HG03095 (cell line): Measurements from ENCODE around the gene CARS1.

Experiments used
- ATAC-seq: cut with Tn5 transposase; IDR thresholded peaks from one replicate; pipeline ENCODE4 v1.9.1; 2021; ENCODE audit warnings: moderate library complexity; ENCODE audit not compliant: unreplicated experiment

CARS1 gene

DNA sequence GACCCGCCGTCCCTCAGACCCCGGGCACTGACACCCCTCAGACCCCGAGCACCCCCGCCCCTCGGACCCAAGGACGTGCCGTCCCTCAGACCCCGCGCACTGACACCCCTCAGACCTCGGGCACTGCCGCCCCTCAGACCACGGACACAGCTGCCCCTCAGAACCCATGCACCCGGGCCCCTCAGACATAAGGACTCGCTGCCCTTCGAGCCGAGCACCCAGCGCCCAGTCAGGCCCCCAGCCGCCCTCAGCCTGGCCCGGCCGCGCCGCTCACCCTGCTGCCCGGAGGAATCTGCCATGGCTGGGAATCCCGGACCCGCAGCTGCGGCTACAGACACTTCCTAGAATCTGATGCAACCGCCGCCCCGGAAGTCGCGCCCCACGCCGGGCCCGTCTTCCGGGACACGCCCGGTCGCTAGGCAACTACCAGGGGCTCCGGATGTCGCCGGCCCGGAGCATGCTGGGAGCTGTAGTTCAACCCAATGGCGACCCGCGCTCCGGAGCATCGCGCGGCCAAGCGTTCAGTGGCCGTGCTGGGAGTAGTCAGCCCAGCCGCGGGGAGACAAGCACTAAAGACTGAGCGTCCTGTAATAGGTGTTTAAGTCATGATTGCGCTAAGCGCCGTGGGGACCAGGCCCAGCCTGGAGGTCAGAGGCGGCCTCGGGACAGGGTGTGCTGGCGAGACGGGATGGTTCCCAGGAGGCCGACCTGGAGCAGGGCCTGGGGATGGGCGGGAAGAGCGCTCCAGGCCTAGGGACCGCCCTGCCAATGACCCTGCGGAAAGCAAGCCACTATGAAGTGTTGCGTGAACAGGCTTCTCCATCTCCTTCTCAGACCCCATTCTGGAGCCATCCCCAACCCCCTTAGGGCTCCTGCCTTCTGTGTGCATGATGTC lies at the start of gene CARS1:
CARS1 (minus strand) TSS at position 355 of the 895 bp plus-strand sequence; CDS start at position 299, 56 bp downstream.
- peak; percentile 96 for ATAC-seq

DNA sequence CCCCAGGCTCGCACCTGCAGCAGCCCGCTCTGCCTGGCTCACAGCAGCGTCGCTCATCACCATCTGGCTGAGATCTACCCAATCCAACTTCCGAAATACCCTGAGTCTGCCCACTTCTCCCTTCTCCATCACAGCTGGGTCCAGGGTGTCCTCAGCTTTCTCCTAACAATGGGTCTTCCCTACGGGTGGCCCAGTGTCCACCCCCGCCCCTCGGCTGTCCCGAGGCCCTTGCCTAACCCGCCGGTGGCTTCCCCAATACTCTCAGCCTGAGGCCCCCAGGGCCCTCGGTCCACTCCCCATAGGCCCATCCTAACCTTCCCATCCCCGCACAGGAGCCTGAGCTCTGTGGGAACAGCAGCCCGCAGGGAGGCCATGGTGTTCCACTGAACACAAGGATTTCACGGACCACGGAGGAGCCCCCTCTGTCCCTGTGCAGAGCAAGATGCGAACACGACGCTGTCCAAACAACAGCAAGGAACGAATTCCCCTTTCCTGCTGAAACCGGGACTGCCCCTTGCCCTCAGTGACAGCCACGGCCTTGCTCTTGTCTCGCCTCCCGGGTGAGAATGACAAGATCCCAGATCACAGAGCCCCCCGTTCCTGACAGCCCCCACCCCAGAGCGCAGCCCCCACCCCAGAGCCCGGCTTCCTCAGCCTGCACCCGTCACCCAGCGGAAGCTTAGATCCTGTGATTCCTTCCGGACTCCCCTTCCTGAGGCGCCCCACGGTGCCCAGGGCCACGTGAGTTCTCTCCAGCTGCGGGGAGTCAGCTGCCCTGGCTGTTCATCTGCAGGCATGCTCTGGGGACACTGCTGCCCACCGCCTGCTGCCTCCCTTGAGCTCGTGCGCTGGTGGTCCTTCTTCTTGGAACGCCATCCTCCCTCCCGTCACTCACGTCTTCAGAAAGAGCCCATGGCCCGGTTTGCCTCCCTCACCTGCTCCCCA lies 48.8 kb upstream of the CARS1 start:
- no peak for ATAC-seq

DNA sequence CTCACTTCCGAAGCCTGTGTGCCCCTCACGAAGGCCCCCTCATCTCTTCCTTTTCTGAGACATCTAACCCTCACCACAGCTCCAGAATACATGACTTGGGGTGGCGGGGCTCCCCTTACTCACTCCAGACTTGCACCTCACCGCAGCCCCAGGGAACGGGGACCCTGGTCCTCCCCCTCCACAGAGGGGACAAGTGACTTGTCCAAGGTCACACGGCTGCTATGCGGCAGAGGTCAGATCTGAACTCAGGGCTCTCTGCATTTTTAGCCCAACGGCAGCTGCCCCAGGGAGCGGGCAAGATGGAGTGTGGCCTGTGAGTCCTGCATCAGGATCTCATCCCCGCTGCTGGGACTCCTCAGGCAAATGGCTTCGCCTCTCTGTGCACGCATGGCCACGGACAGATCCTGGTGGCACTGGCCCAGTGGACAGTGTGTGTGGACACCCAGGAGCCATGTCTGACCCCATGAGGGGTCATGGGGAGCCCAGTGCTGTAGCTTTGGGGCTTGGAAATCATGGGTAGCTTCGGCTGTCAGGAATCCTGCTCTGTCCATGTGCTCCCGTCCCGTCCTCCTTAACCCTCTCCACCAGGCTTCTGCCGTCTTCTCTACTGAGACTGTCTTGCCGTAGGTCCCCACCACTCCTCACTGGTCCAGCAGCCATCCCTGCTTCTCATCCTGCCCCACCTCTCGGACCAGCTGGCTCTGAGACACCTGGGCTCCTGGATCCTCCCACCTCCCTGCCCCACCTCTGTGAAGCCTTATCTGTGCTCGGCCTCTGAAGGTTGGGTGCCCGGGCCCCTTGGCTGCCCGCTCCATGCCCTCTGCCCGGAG lies 48.0 kb upstream of the CARS1 start:
- ATAC-seq: no peak

DNA sequence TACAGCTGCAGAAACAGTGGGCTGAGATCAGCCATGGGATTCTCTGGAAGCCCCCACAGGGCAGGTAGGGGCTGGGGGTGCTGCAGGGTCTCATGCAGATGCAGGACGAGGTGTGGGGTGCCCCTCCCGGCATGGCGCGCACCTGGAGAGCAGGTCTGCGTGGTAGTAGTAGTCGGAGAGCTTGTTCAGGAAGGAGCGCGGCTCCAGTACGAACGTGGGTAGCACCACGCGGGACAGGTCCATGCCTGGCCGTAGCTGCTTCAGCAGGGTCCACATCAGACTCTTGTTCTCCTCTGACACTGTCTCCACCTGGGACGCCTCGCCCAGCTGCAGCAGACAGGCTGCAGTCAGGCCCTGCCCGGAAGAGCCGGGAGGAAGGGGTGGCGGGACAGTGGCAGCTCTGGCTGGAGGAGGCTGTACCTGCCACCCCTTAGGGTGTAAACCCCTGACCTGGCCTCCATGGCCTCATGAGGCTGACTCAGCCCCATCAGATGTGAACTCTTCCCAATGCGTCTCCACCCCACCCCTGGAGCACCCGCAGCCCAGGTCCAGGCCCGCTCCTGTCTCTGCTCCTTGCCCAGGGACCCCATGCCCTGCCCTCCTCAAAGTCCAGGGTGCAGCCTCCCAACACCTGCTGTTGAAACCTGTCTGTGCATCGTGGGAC lies 47.0 kb upstream of the CARS1 start:
- no peak for ATAC-seq

- no peak for ATAC-seq
Observed at GRCh38 chr11:3103076-3103475, 45.9 kb upstream of the CARS1 start.

GRCh38 chr11:3102641-3102921 lies 45.4 kb upstream of the CARS1 start:
- no peak for ATAC-seq

DNA sequence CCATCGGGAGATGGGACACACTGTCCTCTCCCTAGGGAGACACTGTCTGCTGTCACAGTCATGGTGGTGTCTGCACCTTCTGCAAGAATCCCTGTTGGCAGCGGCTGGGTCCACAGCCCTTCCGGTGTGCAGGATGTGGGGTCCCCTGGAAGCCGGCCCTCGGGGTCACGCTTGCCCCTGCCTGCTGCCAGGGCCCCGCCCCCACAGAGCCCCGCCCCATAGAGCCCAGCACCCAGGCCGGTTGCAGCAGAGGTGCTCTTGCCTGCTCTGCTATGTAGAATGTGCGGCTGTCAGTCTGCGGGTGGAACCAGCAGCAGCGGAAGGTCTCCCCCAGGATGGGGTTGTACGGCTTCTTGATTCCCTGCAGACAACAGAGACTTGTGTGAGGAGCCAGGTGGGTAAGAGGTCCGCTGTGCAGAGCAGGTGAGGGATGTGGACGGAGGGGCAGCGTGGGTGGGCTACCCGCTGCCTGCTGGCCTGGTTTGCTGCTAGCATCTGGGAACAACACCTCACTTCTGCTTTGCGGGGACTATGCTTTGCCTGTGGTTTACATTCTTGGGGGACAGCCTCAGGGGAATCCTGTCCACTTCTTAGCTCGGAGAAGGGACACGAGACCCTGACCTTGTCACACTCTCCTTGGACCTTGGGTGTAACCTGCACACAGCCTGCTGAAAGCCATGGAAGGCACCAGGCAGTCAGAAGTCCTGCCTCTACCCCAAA lies 44.9 kb upstream of the CARS1 start:
- ATAC-seq: no peak

DNA sequence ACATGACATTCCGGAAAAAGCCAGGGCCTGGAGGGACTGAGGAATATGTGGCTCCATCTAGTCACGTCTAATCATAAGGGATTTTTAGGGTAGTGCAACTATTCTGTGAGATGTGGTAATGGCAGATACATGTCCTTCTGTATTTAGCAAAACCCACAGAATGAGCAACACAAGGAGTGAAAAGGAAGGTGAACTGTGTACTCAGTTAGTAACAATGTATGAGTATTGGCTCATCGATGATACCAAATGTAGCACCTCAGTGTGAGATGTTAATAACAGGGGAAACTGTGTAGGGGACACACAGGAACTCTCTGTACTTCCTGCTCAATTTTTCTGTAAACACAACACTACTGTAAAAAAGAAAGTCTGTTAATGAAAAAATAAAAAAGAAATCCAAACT lies 42.0 kb upstream of the CARS1 start:
- no peak for ATAC-seq

DNA sequence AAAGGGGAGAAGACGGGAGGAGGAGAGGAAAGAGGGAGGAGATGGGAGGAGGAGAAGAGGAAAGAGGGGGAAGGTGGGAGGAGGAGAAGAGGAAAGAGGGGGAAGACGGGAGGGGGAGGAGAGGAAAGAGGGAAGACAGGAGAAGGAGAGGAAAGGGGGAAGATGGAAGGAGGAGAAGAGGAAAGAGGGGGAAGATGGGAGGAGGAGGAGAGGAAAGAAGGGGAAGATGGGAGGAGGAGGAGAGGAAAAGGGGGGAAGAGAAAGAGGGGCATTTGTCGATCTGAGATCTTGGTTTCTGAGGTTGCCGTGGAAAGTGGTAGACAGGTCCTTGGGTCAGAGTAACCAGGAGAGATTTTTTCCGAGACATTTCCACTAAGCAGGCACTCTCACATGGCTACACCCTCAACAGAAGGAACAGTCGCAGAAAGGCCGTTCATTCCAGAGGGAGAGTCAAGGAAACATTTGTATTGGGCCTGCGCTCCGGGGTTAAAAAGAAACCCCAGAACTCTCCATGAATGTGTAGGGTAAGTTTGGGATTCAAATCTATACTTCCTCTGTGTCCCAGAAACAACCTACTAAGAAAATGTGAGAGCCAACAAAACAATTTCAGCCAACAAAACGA lies 39.8 kb upstream of the CARS1 start:
- no peak for ATAC-seq

- ATAC-seq: no peak
Observed at GRCh38 chr11:3095712-3096361, 38.6 kb upstream of the CARS1 start.

DNA sequence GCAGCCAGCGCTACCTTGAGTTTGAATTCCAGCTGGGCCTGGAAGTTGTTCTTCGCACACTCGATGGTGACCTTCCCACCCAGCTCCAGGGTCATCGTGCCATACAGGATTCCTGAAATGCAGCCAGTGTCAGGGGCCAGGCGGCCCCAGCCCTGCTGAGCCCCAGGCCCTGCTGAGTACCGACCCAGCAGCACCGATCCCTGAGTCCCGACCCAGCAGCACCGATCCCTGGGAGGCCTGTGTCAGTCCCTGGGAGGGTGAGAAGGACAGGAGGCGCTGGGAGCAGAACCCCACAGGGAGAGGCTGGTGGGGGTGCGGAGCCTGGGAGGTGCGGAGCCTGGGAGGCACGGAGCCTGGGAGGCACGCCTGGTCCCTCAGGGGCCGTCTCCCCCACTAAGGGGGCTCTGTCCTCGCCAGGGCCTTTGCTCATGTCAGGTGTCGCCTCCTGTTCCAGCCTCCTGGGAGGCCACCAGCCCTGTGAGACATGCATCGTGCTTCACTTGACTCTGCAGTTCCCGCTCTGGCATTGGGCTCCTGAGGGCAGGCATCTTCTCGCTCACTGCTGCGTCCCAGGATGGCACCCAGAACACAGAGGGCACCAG lies 37.1 kb upstream of the CARS1 start:
- no peak for ATAC-seq

DNA sequence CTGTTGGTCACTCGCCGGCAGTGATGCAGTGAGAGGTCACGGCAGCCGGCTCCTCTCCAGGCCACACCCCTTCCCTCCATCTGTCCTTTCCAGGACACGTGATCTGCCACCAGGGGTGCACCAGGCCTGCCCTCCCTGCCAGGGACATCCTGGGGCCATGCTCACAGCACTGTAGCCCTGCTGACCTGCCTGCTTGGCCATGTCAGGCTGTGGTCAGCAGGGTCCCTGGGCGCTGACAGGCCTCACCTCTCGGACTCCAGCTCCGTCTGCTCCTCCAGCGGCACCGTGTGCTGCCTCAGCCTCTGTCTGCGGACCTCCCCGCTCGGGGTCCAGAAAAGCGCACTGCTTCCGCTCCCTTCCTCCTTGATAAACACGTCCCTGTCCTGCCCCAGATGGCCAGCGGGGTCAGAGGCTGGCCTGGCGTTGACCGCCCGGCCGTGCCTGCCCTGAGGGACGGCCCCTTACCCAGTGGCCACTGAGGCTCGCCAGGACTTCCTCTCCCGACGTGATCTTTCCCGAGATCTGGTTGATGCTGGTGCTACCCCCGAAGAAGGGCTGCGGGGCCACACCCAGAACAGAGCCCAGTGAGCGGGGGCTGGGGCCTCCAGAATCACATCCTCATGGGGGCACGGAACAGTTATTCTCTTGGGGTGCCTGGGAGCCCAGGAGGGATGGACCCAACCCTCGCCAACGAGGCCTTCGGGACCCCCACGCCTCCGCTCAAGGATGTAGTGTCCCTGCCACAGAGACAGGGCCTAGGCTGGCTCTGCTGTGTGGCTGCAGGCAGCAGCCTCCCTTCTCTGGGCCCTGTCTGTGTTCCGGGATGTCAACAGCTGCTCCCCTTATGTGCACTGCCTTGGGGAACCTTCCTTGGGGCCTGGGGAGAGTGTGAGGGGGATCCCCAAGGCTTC lies 36.3 kb upstream of the CARS1 start:
- ATAC-seq: no peak

DNA sequence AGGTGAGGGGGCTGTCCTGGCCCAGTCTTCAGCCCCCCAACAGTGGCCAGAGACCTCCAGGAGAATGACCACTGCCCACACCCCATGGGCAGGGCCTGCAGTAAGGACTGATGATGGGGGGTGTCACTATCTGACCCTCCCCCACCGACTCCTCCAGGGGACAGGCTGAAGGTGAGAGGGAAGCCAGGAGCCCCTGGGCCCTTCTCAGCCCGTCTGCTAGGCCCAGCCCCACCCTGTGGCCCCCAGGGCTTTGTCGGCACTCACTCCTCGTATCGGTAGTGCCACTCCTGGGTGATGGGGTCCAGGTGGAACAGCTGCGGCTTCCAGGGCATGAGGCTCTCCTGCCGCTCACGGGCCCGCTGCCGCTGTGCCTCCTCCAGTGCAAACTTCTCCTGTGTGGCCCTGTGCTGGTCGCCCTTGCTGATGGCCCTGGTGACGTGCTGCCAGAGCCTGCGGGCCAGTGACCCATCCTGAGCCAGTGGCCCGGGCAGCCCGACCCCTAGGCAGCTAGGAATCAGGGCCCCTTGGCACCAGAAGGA lies 35.4 kb upstream of the CARS1 start:
- no peak for ATAC-seq

- ATAC-seq: peak; percentile 63
Observed at GRCh38 chr11:3091846-3092602, 34.8 kb upstream of the CARS1 start.

GRCh38 chr11:3091081-3091845 lies 34.0 kb upstream of the CARS1 start:
- ATAC-seq: no peak
